Ovary (tissue), 9 donors: Measurements from ENCODE around the gene OLFML2A. TPM values are rescaled to one million over a fixed set of nuclear protein-coding genes. Genes with fewer than 3 reads are reported as not detected.

Source experiments
- DNase-seq, 5 donors: peaks; one replicate each; pipeline ENCODE4 v3.0.0-alpha.2; 2019 to 2020
- H3K27ac ChIP-seq, 2 donors: fragments of 200-600 bp; one replicate each; pipeline versions ENCODE4 v1.5.1 to v1.8.0; 2019 to 2022
- H3K27me3 ChIP-seq: fragments of 200-600 bp; one replicate; pipeline ENCODE4 v1.8.0; 2022
- H3K36me3 ChIP-seq: fragments of 200-600 bp; sonication (generic); one replicate; pipeline ENCODE4 v1.5.1; 2019
- H3K4me1 ChIP-seq: one replicate; pipeline ENCODE4 v1.8.1; 2013; ENCODE audit warnings: mild to moderate bottlenecking, moderate library complexity; ENCODE audit not compliant: insufficient read depth
- H3K4me3 ChIP-seq: fragments of 200-600 bp; sonication (generic); one replicate; pipeline ENCODE4 v1.5.1; 2017
- H3K9me3 ChIP-seq, 2 donors: fragments of 200-600 bp in 1 of 2; sonication (generic) in 1 of 2; one replicate each; pipeline versions ENCODE4 v1.5.1 to v1.8.1; 2013 to 2019; ENCODE audit warnings: mild to moderate bottlenecking in 1 of 2, moderate library complexity in 1 of 2
- CTCF ChIP-seq, 3 donors: fragments of 450-650 bp in 2 of 3; fragments of 200-600 bp in 1 of 3; IDR thresholded peaks; one replicate each; pipeline versions ENCODE4 v1.5.1 to v1.8.0; 2016 to 2022; ENCODE audit warnings: antibody characterized with exemption in 3 of 3, mild to moderate bottlenecking in 1 of 3
- EP300 ChIP-seq: sonication (generic); formaldehyde crosslinking; IDR thresholded peaks from one replicate; pipeline ENCODE4 v1.6.1; 2017; ENCODE audit warnings: antibody characterized with exemption
- POLR2A ChIP-seq: fragments of 450-650 bp; IDR thresholded peaks from one replicate; pipeline ENCODE4 v1.6.1; 2017; ENCODE audit warnings: antibody characterized with exemption, mild to moderate bottlenecking, moderate library complexity
- WGBS, 3 donors: extraction: QIAGEN DNeasy Blood & Tissue Kit in 1 of 3; methylation state at CpG; one replicate each; pipeline versions ENCODE4 v1.1.5 to v1.1.7; 2013 to 2017; 5-methylcytosine and 5-hydroxymethylcytosine counted together
- intact Hi-C, 4 donors: fragments of 100-400 bp; cut with DNase I; formaldehyde crosslinking; loops; one replicate each; pipeline versions ENCODE4 v1.11.0 to v1.15.1; 2022 to 2023
- polyA plus RNA-seq, 2 donors: library from polyadenylated mRNA; stranded (reverse); fragments of 200-250 nt in 1 of 2; fragments of 350-450 nt in 1 of 2; fragmentation: Illumina TruSeq in 1 of 2; extraction: RNeasy Lipid Tissue Mini Kit (QIAGEN cat#74804) in 1 of 2; gene quantifications; one replicate each; pipeline ENCODE4 v1.2.3, GENCODE V29; 2013 to 2014
- total RNA-seq, 7 donors: library from RNA; depleted of rRNA in 2 of 7; stranded (reverse); fragments of >200 nt in 2 of 7; fragmentation: NEBNext Ultra II Directional in 3 of 7; extraction: Animal tissue kit (Norgen Biotek cat#: 25700) in 3 of 7; gene quantifications; one replicate each; pipeline versions ENCODE4 v1.1.0 to v1.2.4, GENCODE V29; 2016 to 2023
- donor health status: DM: no; HTN: no; CAD: no; lungs with moderate emphysema.
- donor health status: DM: no; HTN: no; CAD: no.
- donor health status: Bipolar disorder and iron deficiency.
- donor health status: DM: yes; HTN: yes; CAD: no.
- donor health status: DM: no; HTN: no; CAD: no.
- donor health status: DM: yes; HTN: yes; CAD: no.

Gene OLFML2A
- total and polyA plus RNA-seq, 9 donors, result 14.7 to 63.4 (median 31.0) TPM

DNA sequence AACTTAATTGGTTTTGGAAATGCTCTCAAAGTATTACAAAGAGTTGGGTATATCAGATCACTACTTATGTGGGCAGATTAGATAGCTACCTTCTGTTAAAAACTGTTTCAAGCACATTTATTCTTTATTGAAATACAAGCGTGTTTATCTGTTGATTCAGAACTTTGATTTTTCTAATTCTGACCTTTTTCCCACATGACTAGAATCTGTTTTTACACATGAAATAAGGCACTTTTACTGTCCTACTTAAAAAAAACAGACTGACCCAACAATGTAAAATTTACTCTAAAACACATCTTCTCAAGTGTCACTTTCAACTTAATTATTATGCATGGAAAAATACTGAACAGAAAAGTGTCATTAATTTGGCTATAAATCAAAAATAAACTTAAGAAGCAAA, 10.6 kb upstream of the OLFML2A start:
- intact Hi-C loops, result no loop called here
- H3K9me3 ChIP-seq, result no peaks in the 10 kb centered on the region
- no peaks in the 10 kb centered on the region for H3K36me3 ChIP-seq
- H3K27me3 ChIP-seq, result no peaks in the 10 kb centered on the region
- no peaks in the 10 kb centered on the region for H3K4me1 ChIP-seq
- no peak overlapping the region for H3K27ac ChIP-seq
- no peak for TF ChIP-seq CTCF (IDR thresholded peaks at IDR 0.05)
- no peak for TF ChIP-seq POLR2A
- no peak for TF ChIP-seq EP300
- 91 to 95% (median 92%) methylated on average over 1 of the region's 1 CpG for WGBS, 3 donors
- no peak for DNase-seq
- no peak overlapping the region for H3K4me3 ChIP-seq

DNA sequence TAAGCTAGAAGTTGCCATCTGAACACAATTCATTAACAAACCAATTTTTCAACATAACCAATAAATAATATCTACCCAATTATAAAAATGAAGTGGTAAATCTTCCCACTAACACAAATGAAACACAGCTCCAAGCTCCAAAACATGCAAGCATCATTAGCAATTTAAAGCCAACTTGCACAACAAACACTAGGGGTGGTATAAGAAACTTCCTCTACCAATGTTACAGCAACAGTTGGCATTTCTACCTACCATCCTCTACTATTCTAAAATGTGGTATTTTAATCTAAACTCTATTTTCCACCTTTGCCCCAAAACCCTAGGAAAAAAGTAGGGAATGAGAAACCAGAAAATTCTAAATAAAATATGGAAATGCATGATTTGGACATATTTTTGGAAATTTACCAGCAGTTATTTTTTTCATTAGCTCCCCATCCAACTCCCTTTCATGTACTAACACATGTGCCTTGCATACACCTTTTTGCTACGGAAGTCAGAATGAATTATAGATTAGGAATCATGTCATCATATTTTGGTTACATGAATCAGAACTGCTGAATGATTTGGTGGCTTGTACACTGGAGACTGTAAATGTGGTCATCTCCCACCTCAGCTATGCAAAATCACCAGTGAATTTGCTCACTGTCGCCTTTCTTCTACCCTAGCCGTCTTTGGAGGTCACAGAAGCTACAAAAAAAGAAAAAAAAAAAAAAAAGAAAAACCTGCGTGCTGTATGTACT, 9.9 kb upstream of the OLFML2A start:
- Histone ChIP-seq H3K4me3 (no peak overlapping the region), H3K4me1 (no peaks in the 10 kb centered on the region), H3K27ac (no peak overlapping the region), H3K36me3 (no peaks in the 10 kb centered on the region), H3K9me3 (no peaks in the 10 kb centered on the region), H3K27me3 (no peaks in the 10 kb centered on the region)
- DNase-seq, result no peak
- WGBS, 3 donors, result 78 to 85% (median 81%) methylated on average over 4 of the region's 4 CpGs
- no peak for TF ChIP-seq CTCF (IDR thresholded peaks at IDR 0.05)
- intact Hi-C loops, result no loop called here

GRCh38 chr9:124767821-124768220, 9.1 kb upstream of the OLFML2A start:
- Histone ChIP-seq H3K27me3 (no peaks in the 10 kb centered on the region), H3K27ac (no peak overlapping the region), H3K36me3 (no peaks in the 10 kb centered on the region), H3K9me3 (no peaks in the 10 kb centered on the region), H3K4me3 (no peak overlapping the region), H3K4me1 (no peaks in the 10 kb centered on the region)
- intact Hi-C loops, result no loop called here
- TF ChIP-seq CTCF (IDR thresholded peaks at IDR 0.05) (no peak), POLR2A (no peak), EP300 (no peak)
- WGBS, 3 donors, result 69 to 81% (median 70%) methylated on average over 2 of the region's 2 CpGs
- DNase-seq, result no peak

DNA sequence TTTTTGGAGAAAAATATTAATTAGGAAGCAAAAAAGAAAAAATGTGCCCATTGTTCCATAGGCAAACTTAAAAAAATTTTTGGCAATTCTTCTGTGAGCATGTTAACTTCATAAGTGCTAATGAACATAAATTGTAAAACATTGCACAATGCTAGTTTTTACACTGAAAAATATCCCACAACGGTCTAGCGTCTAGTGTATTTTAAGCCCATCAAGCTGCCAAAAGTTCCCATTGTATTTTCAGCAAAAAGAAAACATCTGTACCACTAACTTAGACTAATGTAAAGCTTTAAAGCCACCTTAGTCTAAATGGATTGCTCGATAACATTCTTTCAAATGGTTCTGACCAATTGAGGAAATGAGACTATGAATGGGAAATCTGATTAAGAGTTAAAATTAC, 8.6 kb upstream of the OLFML2A start:
- Histone ChIP-seq H3K36me3 (no peaks in the 10 kb centered on the region), H3K4me3 (no peak overlapping the region), H3K9me3 (no peaks in the 10 kb centered on the region), H3K27me3 (no peaks in the 10 kb centered on the region), H3K4me1 (no peaks in the 10 kb centered on the region), H3K27ac (no peak overlapping the region)
- TF ChIP-seq POLR2A (no peak), EP300 (no peak), CTCF (IDR thresholded peaks at IDR 0.05) (no peak)
- no peak for DNase-seq
- 78 to 84% (median 82%) methylated on average over 3 of the region's 3 CpGs for WGBS, 3 donors
- intact Hi-C loops, result no loop called here
